Heart left ventricle (tissue), 16 donors: Measurements from ENCODE around the gene ZC3H10. TPM values are rescaled to one million over a fixed set of nuclear protein-coding genes. Genes with fewer than 3 reads are reported as not detected.

Experiments
- ATAC-seq, 4 donors: fragments of 200-7000 bp; cut with Tn5 transposase; one replicate each; pipeline ENCODE4 v1.9.1; 2020 to 2022; ENCODE audit warnings: moderate library complexity in 4 of 4, mild to moderate bottlenecking in 3 of 4, moderate number of reproducible peaks in 1 of 4
- DNase-seq, 5 donors: peaks; one replicate each; pipeline ENCODE4 v3.0.0-alpha.2; 2020
- H3K27ac ChIP-seq, 12 donors: fragments of 200-600 bp; sonication (generic) in 4 of 12; one replicate each; pipeline versions ENCODE4 v1.5.0 to v1.8.0; 2016 to 2022; ENCODE audit warnings: mild to moderate bottlenecking in 2 of 12
- H3K27me3 ChIP-seq, 9 donors: fragments of 200-600 bp; sonication (generic) in 2 of 9; one replicate each; pipeline versions ENCODE4 v1.5.1 to v1.8.0; 2016 to 2022; ENCODE audit warnings: mild to moderate bottlenecking in 3 of 9
- H3K36me3 ChIP-seq, 9 donors: fragments of 200-600 bp; sonication (generic) in 2 of 9; one replicate each; pipeline versions ENCODE4 v1.5.0 to v1.8.0; 2018 to 2022; ENCODE audit warnings: mild to moderate bottlenecking in 2 of 9
- H3K4me1 ChIP-seq, 12 donors: fragments of 200-600 bp; sonication (generic) in 4 of 12; one replicate each; pipeline versions ENCODE4 v1.5.0 to v1.8.0; 2016 to 2022; ENCODE audit warnings: mild to moderate bottlenecking in 3 of 12
- H3K4me3 ChIP-seq, 12 donors: fragments of 200-600 bp; sonication (generic) in 4 of 12; one replicate each; pipeline versions ENCODE4 v1.5.0 to v1.8.0; 2017 to 2022; ENCODE audit warnings: mild to moderate bottlenecking in 9 of 12, moderate library complexity in 4 of 12
- H3K9me3 ChIP-seq, 12 donors: fragments of 200-600 bp; sonication (generic) in 4 of 12; one replicate each; pipeline versions ENCODE4 v1.5.0 to v1.8.0; 2016 to 2022; ENCODE audit warnings: mild to moderate bottlenecking in 1 of 12
- CTCF ChIP-seq, 12 donors: fragments of 200-600 bp; sonication (generic) in 4 of 12; IDR thresholded peaks; one replicate each; pipeline versions ENCODE4 v1.5.0 to v1.8.0; 2018 to 2022; ENCODE audit warnings: antibody characterized with exemption in 12 of 12, mild to moderate bottlenecking in 5 of 12
- POLR2A ChIP-seq, 2 donors: fragments of 450-650 bp; IDR thresholded peaks; one replicate each; pipeline ENCODE4 v1.6.1; 2017; ENCODE audit warnings: antibody characterized with exemption in 2 of 2, mild to moderate bottlenecking in 2 of 2, moderate library complexity in 2 of 2
- WGBS, 4 donors: extraction: QIAGEN DNeasy Blood & Tissue Kit in 2 of 4; methylation state at CpG; one replicate each; pipeline versions ENCODE4 v1.1.5 to v1.1.7; 2013 to 2018; 5-methylcytosine and 5-hydroxymethylcytosine counted together
- intact Hi-C, 10 donors: fragments of 100-400 bp; cut with DNase I; formaldehyde crosslinking; loops; one replicate each; pipeline versions ENCODE4 v1.11.1 to v1.14.2; 2022
- polyA plus RNA-seq, 2 donors: library from polyadenylated mRNA; stranded (reverse); fragments of 200-250 nt; gene quantifications; one replicate each; pipeline ENCODE4 v1.2.3, GENCODE V29; 2013
- total RNA-seq, 9 donors: library from RNA; depleted of rRNA in 2 of 9; stranded (reverse); fragments of >200 nt in 2 of 9; fragmentation: NEBNext Ultra II Directional in 3 of 9; extraction: Animal tissue kit (Norgen Biotek cat#: 25700) in 3 of 9; gene quantifications; one replicate each; pipeline versions ENCODE4 v1.1.0 to v1.2.4, GENCODE V29; 2016 to 2023
- donor health status: ischemic (EF 13 %, LVEDD 7.1; RV severe dilation, severe dysfunction).
- donor health status: healthy with polysubstance abuse.
- donor health status: DM: no; HTN: yes; CAD: no.
- donor health status: DM: no; HTN: no; CAD: no.
- donor health status: ischemic (EF 25% LVEDD 6.9; RV normal size, moderate dysfunction).
- donor health status: ischemic (EF 25% LVEDD 5.7; RV mildly dilated, moderate dysfunction).
- donor health status: healthy.
- donor health status: DM: yes; HTN: yes; CAD: no.
- donor health status: ischemic (EF 35%, LVEDD 5.7; RV mildly dilated, moderate dysfunction).
- donor health status: nonischemic (EF 11% LVEDD 7.7; RV severe dilation, severe dysfunction).
- donor health status: DM: yes; HTN: yes; CAD: no.
- donor health status: PGD.
- donor health status: ischemic (EF 29% LVEDD 5.4; RV normal size, mild dysfunction).
- donor health status: nonischemic (EF 23%, LVEDD 6.1; RV moderate dilation, normal function).

ZC3H10 gene
- total and polyA plus RNA-seq, 11 donors = 2.7 to 6.4 (median 4.3) TPM

GRCh38 chr12:56164345-56164729, 46.3 kb downstream of the ZC3H10 start:
- Histone ChIP-seq H3K27ac (peak overlapping the region in 1 of 12 donors; percentile 98), H3K9me3 (no peaks in the 10 kb centered on the region), H3K27me3 (no peaks in the 10 kb centered on the region), H3K4me3 (no peak overlapping the region), H3K4me1 (peaks cover 4 to 43% (median 27%) of the 10 kb centered on the region in 12 donors), H3K36me3 (peaks cover 0 to 98% (median 97%) of the 10 kb centered on the region in 9 donors)
- WGBS, 4 donors = 91 to 94% (median 92%) methylated on average over 17 of the region's 17 CpGs
- intact Hi-C loops = no loop called here
- TF ChIP-seq CTCF (IDR thresholded peaks at IDR 0.05) (no peak), POLR2A (IDR thresholded peaks at IDR 0.05) (no peak)
- ATAC-seq (peak in 1 of 4 donors; percentile 2), DNase-seq (no peak)

- peaks cover 4 to 33% (median 17%) of the 10 kb centered on the region in 12 donors for H3K4me1 ChIP-seq
- TF ChIP-seq CTCF (IDR thresholded peaks at IDR 0.05) (no peak), POLR2A (IDR thresholded peaks at IDR 0.05) (no peak)
- ATAC-seq = peak in 3 of 4 donors; percentile 4 to 23 (median 9)
- intact Hi-C loops = no loop called here
- H3K27me3 ChIP-seq = no peaks in the 10 kb centered on the region
- DNase-seq = peak in 1 of 5 donors; percentile 45
- peaks cover 0 to 98% (median 97%) of the 10 kb centered on the region in 9 donors for H3K36me3 ChIP-seq
- peak overlapping the region in 3 of 12 donors; percentile 6 to 30 (median 8) for H3K27ac ChIP-seq
- H3K4me3 ChIP-seq = no peak overlapping the region
- no peaks in the 10 kb centered on the region for H3K9me3 ChIP-seq
- WGBS, 4 donors = 38 to 56% (median 50%) methylated on average over 3 to 4 of the region's 4 CpGs
Observed at GRCh38 chr12:56165369-56165768, 47.3 kb downstream of the ZC3H10 start.

- intact Hi-C loops = no loop called here
- peaks cover 3 to 98% (median 97%) of the 10 kb centered on the region in 9 donors for H3K36me3 ChIP-seq
- DNase-seq (no peak), ATAC-seq (no peak)
- H3K27me3 ChIP-seq = no peaks in the 10 kb centered on the region
- no peak overlapping the region for H3K27ac ChIP-seq
- H3K4me1 ChIP-seq = peaks cover 0 to 10% (median 0%) of the 10 kb centered on the region in 12 donors
- 78 to 89% (median 82%) methylated on average over 11 of the region's 11 CpGs for WGBS, 4 donors
- no peak for TF ChIP-seq CTCF (IDR thresholded peaks at IDR 0.05)
- TF ChIP-seq POLR2A (IDR thresholded peaks at IDR 0.05) = no peak
- no peak overlapping the region for H3K4me3 ChIP-seq
- H3K9me3 ChIP-seq = no peaks in the 10 kb centered on the region
Observed at GRCh38 chr12:56169229-56169759, 51.2 kb downstream of the ZC3H10 start.

GRCh38 chr12:56172839-56173238, 54.8 kb downstream of the ZC3H10 start:
- H3K27ac ChIP-seq = no peak overlapping the region
- DNase-seq = no peak
- H3K27me3 ChIP-seq = no peaks in the 10 kb centered on the region
- WGBS, 4 donors = 86 to 93% (median 88%) methylated on average over 7 of the region's 7 CpGs
- no peak overlapping the region for H3K4me3 ChIP-seq
- TF ChIP-seq POLR2A (IDR thresholded peaks at IDR 0.05) = no peak
- TF ChIP-seq CTCF (IDR thresholded peaks at IDR 0.05) = no peak
- no peaks in the 10 kb centered on the region for H3K4me1 ChIP-seq
- ATAC-seq = no peak
- H3K9me3 ChIP-seq = no peaks in the 10 kb centered on the region
- intact Hi-C loops = no loop called here
- peaks cover 3 to 100% (median 99%) of the 10 kb centered on the region in 9 donors for H3K36me3 ChIP-seq

Other genes with a start within 250 kb of the ZC3H10 start
- gene PYM1, start 190.4 kb upstream of the ZC3H10 start, total RNA-seq = 10 to 100 TPM; 12.0 to 22.3 (median 13.7) TPM
- gene PYM1, start 190.4 kb upstream of the ZC3H10 start, polyA plus RNA-seq = 10 to 100 TPM; 19.8 to 33.6 TPM
- 10 to 100 TPM in 4 of 9 donors, 1 to 10 TPM in 5; 5.3 to 27.8 (median 9.6) TPM for gene DGKA, start 187.1 kb upstream of the ZC3H10 start, total RNA-seq
- gene DGKA, start 187.1 kb upstream of the ZC3H10 start, polyA plus RNA-seq = 1 to 10 TPM; 7.6 to 7.8 TPM
- 1 to 10 TPM in 3 of 9 donors, under 1 TPM in 5, not detected in 1; 0.56 to 1.3 (median 0.73) TPM for gene PMEL, start 152.2 kb upstream of the ZC3H10 start, total RNA-seq
- under 1 TPM; 0.23 to 0.49 TPM for gene PMEL, start 152.2 kb upstream of the ZC3H10 start, polyA plus RNA-seq
- 10 to 100 TPM in 6 of 9 donors, 1 to 10 TPM in 3; 3.7 to 16.7 (median 11.3) TPM for gene CDK2, start 151.4 kb upstream of the ZC3H10 start, total RNA-seq
- gene CDK2, start 151.4 kb upstream of the ZC3H10 start, polyA plus RNA-seq = 10 to 100 TPM in 1 of 2 donors, 1 to 10 TPM in 1; 4.1 to 23.5 TPM
- gene RAB5B, start 144.2 kb upstream of the ZC3H10 start, total RNA-seq = 100 to 1,000 TPM in 8 of 9 donors, 10 to 100 TPM in 1; 97.5 to 135 (median 119) TPM
- 10 to 100 TPM; 57.5 to 86.5 TPM for gene RAB5B, start 144.2 kb upstream of the ZC3H10 start, polyA plus RNA-seq
- gene SUOX, start 121.0 kb upstream of the ZC3H10 start, total RNA-seq = 10 to 100 TPM; 25.0 to 59.5 (median 32.0) TPM
- gene SUOX, start 121.0 kb upstream of the ZC3H10 start, polyA plus RNA-seq = 10 to 100 TPM; 26.2 to 28.6 TPM
- 10 to 100 TPM in 1 of 9 donors, 1 to 10 TPM in 8; 4.3 to 10.3 (median 6.9) TPM for gene IKZF4, start 97.2 kb upstream of the ZC3H10 start, total RNA-seq
- gene IKZF4, start 97.2 kb upstream of the ZC3H10 start, polyA plus RNA-seq = 1 to 10 TPM; 2.6 to 3.2 TPM
- 100 to 1,000 TPM in 2 of 9 donors, 10 to 100 TPM in 7; 11.7 to 616 (median 23.2) TPM for gene RPS26, start 76.3 kb upstream of the ZC3H10 start, total RNA-seq
- gene RPS26, start 76.3 kb upstream of the ZC3H10 start, polyA plus RNA-seq = 1,000 to 10,000 TPM in 1 of 2 donors, 100 to 1,000 TPM in 1; 933 to 1,433 TPM
- gene ERBB3, start 38.1 kb upstream of the ZC3H10 start, total RNA-seq = 1 to 10 TPM in 8 of 9 donors, under 1 TPM in 1; 0.90 to 4.5 (median 1.8) TPM
- gene ERBB3, start 38.1 kb upstream of the ZC3H10 start, polyA plus RNA-seq = 1 to 10 TPM; 2.7 to 3.4 TPM
- gene PA2G4, start 13.7 kb upstream of the ZC3H10 start, total RNA-seq = 100 to 1,000 TPM in 1 of 9 donors, 10 to 100 TPM in 8; 66.0 to 105 (median 72.4) TPM
- gene PA2G4, start 13.7 kb upstream of the ZC3H10 start, polyA plus RNA-seq = 100 to 1,000 TPM in 1 of 2 donors, 10 to 100 TPM in 1; 62.4 to 187 TPM
- 1,000 to 10,000 TPM in 8 of 9 donors, 100 to 1,000 TPM in 1; 533 to 2,381 (median 1,999) TPM for gene RPL41, start 1.6 kb upstream of the ZC3H10 start, total RNA-seq
- gene RPL41, start 1.6 kb upstream of the ZC3H10 start, polyA plus RNA-seq = 1,000 to 10,000 TPM in 1 of 2 donors, 100 to 1,000 TPM in 1; 752 to 4,466 TPM
- 10 to 100 TPM; 26.8 to 81.1 (median 43.4) TPM for gene ESYT1, start 10.0 kb downstream of the ZC3H10 start, total RNA-seq
- 10 to 100 TPM; 17.0 to 67.3 TPM for gene ESYT1, start 10.0 kb downstream of the ZC3H10 start, polyA plus RNA-seq
- 10 to 100 TPM; 30.1 to 55.2 (median 41.1) TPM for gene MYL6B, start 34.3 kb downstream of the ZC3H10 start, total RNA-seq
- 10 to 100 TPM; 27.5 to 65.9 TPM for gene MYL6B, start 34.3 kb downstream of the ZC3H10 start, polyA plus RNA-seq
- gene MYL6, start 40.1 kb downstream of the ZC3H10 start, total RNA-seq = 100 to 1,000 TPM; 355 to 949 (median 613) TPM
- gene MYL6, start 40.1 kb downstream of the ZC3H10 start, polyA plus RNA-seq = 1,000 to 10,000 TPM in 1 of 2 donors, 100 to 1,000 TPM in 1; 745 to 1,383 TPM
- 10 to 100 TPM; 48.6 to 83.5 (median 66.2) TPM for gene SMARCC2, start 71.2 kb downstream of the ZC3H10 start, total RNA-seq
- gene SMARCC2, start 71.2 kb downstream of the ZC3H10 start, polyA plus RNA-seq = 10 to 100 TPM; 21.4 to 27.6 TPM
- gene RNF41, start 103.7 kb downstream of the ZC3H10 start, total RNA-seq = 10 to 100 TPM; 41.7 to 84.0 (median 53.3) TPM
- 10 to 100 TPM; 10.6 to 62.4 TPM for gene RNF41, start 103.7 kb downstream of the ZC3H10 start, polyA plus RNA-seq
- 10 to 100 TPM; 18.0 to 27.4 (median 20.7) TPM for gene NABP2, start 106.1 kb downstream of the ZC3H10 start, total RNA-seq
- 10 to 100 TPM; 14.8 to 30.1 TPM for gene NABP2, start 106.1 kb downstream of the ZC3H10 start, polyA plus RNA-seq
- not detected for gene SLC39A5, start 111.8 kb downstream of the ZC3H10 start, total RNA-seq
- gene SLC39A5, start 111.8 kb downstream of the ZC3H10 start, polyA plus RNA-seq = under 1 TPM in 1 of 2 donors, not detected in 1; 0.12 TPM
- gene ANKRD52, start 140.1 kb downstream of the ZC3H10 start, total RNA-seq = 10 to 100 TPM; 19.3 to 40.6 (median 28.0) TPM
- gene ANKRD52, start 140.1 kb downstream of the ZC3H10 start, polyA plus RNA-seq = 10 to 100 TPM; 12.2 to 36.7 TPM
- 100 to 1,000 TPM in 7 of 9 donors, 10 to 100 TPM in 2; 45.7 to 250 (median 129) TPM for gene COQ10A, start 148.7 kb downstream of the ZC3H10 start, total RNA-seq
- gene COQ10A, start 148.7 kb downstream of the ZC3H10 start, polyA plus RNA-seq = 100 to 1,000 TPM in 1 of 2 donors, 10 to 100 TPM in 1; 89.2 to 249 TPM
- 100 to 1,000 TPM; 489 to 866 (median 662) TPM for gene CS, start 182.1 kb downstream of the ZC3H10 start, total RNA-seq
- 100 to 1,000 TPM; 165 to 291 TPM for gene CS, start 182.1 kb downstream of the ZC3H10 start, polyA plus RNA-seq
- gene CNPY2, start 197.7 kb downstream of the ZC3H10 start, total RNA-seq = 10 to 100 TPM; 26.8 to 61.0 (median 35.6) TPM
- gene CNPY2, start 197.7 kb downstream of the ZC3H10 start, polyA plus RNA-seq = 10 to 100 TPM; 64.2 to 67.3 TPM
- 10 to 100 TPM; 12.3 to 43.8 (median 38.2) TPM for gene PAN2, start 215.7 kb downstream of the ZC3H10 start, total RNA-seq
- gene PAN2, start 215.7 kb downstream of the ZC3H10 start, polyA plus RNA-seq = 10 to 100 TPM; 15.1 to 44.7 TPM
- under 1 TPM in 1 of 9 donors, not detected in 8; 0.69 TPM for gene IL23A, start 220.6 kb downstream of the ZC3H10 start, total RNA-seq
- under 1 TPM in 1 of 2 donors, not detected in 1; 0.29 TPM for gene IL23A, start 220.6 kb downstream of the ZC3H10 start, polyA plus RNA-seq
- gene STAT2, start 241.8 kb downstream of the ZC3H10 start, total RNA-seq = 100 to 1,000 TPM in 1 of 9 donors, 10 to 100 TPM in 8; 31.4 to 150 (median 37.1) TPM
- 10 to 100 TPM; 23.1 to 26.2 TPM for gene STAT2, start 241.8 kb downstream of the ZC3H10 start, polyA plus RNA-seq
- not detected for gene APOF, start 244.6 kb downstream of the ZC3H10 start, total RNA-seq
- gene APOF, start 244.6 kb downstream of the ZC3H10 start, polyA plus RNA-seq = not detected